OCI-LY3 (cell line): Measurements from ENCODE around the gene ITSN2.

ENCODE experiments used
- EZH2phosphoT487 ChIP-seq: fragments of 200-600 bp; shearing (Covaris generic); IDR thresholded peaks from 2 replicates; pipeline ENCODE4 v1.6.1; 2018; ENCODE audit warnings: antibody characterized with exemption, mixed run types, low read depth
- TF ChIP-seq, protein P1 (sequence below): fragments of 200-600, 300-600 bp; sonication (generic); IDR thresholded peaks from 2 replicates; pipeline ENCODE4 v1.5.1; 2014; ENCODE audit warnings: antibody characterized with exemption, low read length, low read depth

DNA sequence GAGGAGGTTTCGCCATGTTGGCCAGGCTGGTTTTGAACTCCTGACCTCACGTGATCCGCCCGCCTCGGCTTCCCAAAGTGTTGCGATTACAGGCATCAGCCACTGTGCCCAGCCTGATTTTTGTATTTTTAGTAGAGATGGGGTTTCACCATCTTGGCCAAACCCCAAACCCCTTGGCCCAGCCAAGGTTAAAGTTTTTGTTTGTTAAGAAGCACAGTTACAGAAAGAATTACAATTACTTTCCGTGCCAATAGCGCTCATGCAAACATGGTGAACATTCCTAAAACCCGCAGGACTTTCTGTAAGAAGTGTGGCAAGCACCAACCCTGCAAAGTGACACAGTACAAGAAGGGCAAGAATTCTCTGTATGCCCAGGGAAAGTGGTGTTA is 26.1 kb downstream of the ITSN2 start:
- TF ChIP-seq, protein P1, sequence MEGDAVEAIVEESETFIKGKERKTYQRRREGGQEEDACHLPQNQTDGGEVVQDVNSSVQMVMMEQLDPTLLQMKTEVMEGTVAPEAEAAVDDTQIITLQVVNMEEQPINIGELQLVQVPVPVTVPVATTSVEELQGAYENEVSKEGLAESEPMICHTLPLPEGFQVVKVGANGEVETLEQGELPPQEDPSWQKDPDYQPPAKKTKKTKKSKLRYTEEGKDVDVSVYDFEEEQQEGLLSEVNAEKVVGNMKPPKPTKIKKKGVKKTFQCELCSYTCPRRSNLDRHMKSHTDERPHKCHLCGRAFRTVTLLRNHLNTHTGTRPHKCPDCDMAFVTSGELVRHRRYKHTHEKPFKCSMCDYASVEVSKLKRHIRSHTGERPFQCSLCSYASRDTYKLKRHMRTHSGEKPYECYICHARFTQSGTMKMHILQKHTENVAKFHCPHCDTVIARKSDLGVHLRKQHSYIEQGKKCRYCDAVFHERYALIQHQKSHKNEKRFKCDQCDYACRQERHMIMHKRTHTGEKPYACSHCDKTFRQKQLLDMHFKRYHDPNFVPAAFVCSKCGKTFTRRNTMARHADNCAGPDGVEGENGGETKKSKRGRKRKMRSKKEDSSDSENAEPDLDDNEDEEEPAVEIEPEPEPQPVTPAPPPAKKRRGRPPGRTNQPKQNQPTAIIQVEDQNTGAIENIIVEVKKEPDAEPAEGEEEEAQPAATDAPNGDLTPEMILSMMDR: no peak
- no peak for TF ChIP-seq EZH2phosphoT487
